ENCODE data around the gene NTNG1. TPM values are rescaled to one million over a fixed set of nuclear protein-coding genes. Genes with fewer than 3 reads are reported as not detected.

NTNG1 gene
- total RNA-seq, 2 experiments from 2014 or later, result 1.6 to 1.9 TPM

GRCh38 chr1:107293901-107294613, 153.2 kb downstream of the NTNG1 start:
- no peak overlapping the region for H3K4me3 Mint-ChIP-seq
- H3K9me3 Mint-ChIP-seq, result no peaks in the 10 kb centered on the region
- H3K27ac Mint-ChIP-seq, result no peak overlapping the region
- H3K4me1 Mint-ChIP-seq, result no peaks in the 10 kb centered on the region
- H3K27me3 Mint-ChIP-seq, result no peaks in the 10 kb centered on the region
- no peak for DNase-seq
- H3K36me3 Mint-ChIP-seq, result no peaks in the 10 kb centered on the region

DNA sequence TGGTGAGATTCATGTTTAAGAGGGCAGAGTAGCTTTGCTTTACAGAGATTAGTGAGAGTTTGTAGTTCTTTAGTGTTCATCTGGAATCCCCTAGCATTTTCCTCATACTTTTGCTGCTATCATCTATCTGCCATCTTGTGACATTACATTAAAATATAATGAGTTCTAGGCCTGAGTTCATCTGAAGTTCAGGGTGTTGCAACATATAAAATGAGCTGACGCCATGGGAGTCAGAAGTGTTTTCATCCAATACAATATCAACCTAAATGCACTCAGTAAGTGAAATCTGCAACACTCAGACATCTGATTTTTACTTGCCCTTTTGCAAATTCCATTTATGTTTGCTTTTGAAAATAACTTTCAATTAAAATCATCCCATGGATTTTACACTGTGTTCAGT, 153.8 kb downstream of the NTNG1 start:
- Mint-ChIP-seq H3K27me3 (no peaks in the 10 kb centered on the region), H3K4me3 (no peak overlapping the region), H3K27ac (no peak overlapping the region), H3K4me1 (no peaks in the 10 kb centered on the region), H3K36me3 (no peaks in the 10 kb centered on the region), H3K9me3 (no peaks in the 10 kb centered on the region)
- DNase-seq, result no peak

DNA sequence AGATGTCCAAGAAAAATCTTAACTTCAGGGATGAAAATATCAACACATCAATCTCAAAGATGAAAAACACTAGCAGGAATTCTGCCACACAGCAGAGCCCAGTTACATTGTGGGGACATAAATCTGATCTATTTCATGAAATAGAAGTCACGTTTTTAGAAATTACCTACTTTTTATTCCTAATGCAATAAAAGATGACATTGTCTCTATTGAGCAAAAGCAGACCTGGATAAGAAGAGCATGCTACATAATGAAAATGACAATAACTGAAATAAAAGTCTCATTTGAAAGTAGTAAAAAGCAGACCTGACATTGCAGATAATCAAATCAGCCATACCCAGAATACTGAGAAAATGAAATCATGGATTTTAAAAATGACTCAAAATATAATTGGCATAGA, 156.8 kb downstream of the NTNG1 start:
- H3K36me3 Mint-ChIP-seq, result no peaks in the 10 kb centered on the region
- no peak overlapping the region for H3K4me3 Mint-ChIP-seq
- H3K9me3 Mint-ChIP-seq, result no peaks in the 10 kb centered on the region
- no peaks in the 10 kb centered on the region for H3K27me3 Mint-ChIP-seq
- no peak for DNase-seq
- no peak overlapping the region for H3K27ac Mint-ChIP-seq
- no peaks in the 10 kb centered on the region for H3K4me1 Mint-ChIP-seq

GRCh38 chr1:107298526-107298925, 157.7 kb downstream of the NTNG1 start:
- H3K9me3 Mint-ChIP-seq, result no peaks in the 10 kb centered on the region
- H3K4me1 Mint-ChIP-seq, result no peaks in the 10 kb centered on the region
- H3K4me3 Mint-ChIP-seq, result no peak overlapping the region
- no peaks in the 10 kb centered on the region for H3K27me3 Mint-ChIP-seq
- H3K27ac Mint-ChIP-seq, result no peak overlapping the region
- no peaks in the 10 kb centered on the region for H3K36me3 Mint-ChIP-seq
- no peak for DNase-seq

GRCh38 chr1:107299521-107299920, 158.7 kb downstream of the NTNG1 start:
- Mint-ChIP-seq H3K27ac (no peak overlapping the region), H3K27me3 (no peaks in the 10 kb centered on the region), H3K4me1 (no peaks in the 10 kb centered on the region), H3K9me3 (no peaks in the 10 kb centered on the region), H3K4me3 (no peak overlapping the region), H3K36me3 (no peaks in the 10 kb centered on the region)
- no peak for DNase-seq

DNA sequence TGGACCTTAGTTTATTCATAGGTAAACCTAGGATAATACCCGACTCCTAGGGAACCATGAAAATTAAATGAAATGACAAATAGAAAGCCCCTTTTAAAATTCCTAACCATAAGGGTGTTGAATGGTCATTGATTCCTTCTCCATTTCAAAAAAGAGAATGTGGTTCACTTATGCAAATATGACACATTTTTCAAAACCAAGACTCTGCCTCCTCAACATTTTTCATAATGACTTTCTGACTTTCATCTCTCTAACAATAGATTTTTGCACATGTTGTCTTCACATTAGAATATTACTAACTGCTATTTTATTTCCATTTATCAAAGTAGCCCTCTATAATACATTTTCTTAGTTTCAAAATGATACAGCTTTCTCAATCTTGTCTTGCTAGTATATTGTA, 169.1 kb downstream of the NTNG1 start:
- H3K36me3 Mint-ChIP-seq, result no peaks in the 10 kb centered on the region
- no peaks in the 10 kb centered on the region for H3K9me3 Mint-ChIP-seq
- no peak overlapping the region for H3K27ac Mint-ChIP-seq
- no peaks in the 10 kb centered on the region for H3K4me1 Mint-ChIP-seq
- H3K4me3 Mint-ChIP-seq, result no peak overlapping the region
- H3K27me3 Mint-ChIP-seq, result no peaks in the 10 kb centered on the region
- no peak for DNase-seq

- Mint-ChIP-seq H3K27me3 (peaks cover 2% of the 10 kb centered on the region), H3K27ac (no peak overlapping the region), H3K4me3 (no peak overlapping the region), H3K36me3 (no peaks in the 10 kb centered on the region), H3K4me1 (no peaks in the 10 kb centered on the region), H3K9me3 (no peaks in the 10 kb centered on the region)
- no peak for DNase-seq
Measured at GRCh38 chr1:107315652-107316051, 174.8 kb downstream of the NTNG1 start.

GRCh38 chr1:107318932-107319331, 178.1 kb downstream of the NTNG1 start:
- Mint-ChIP-seq H3K27me3 (peaks cover 4% of the 10 kb centered on the region), H3K9me3 (no peaks in the 10 kb centered on the region), H3K27ac (no peak overlapping the region), H3K4me1 (no peaks in the 10 kb centered on the region), H3K36me3 (no peaks in the 10 kb centered on the region), H3K4me3 (no peak overlapping the region)
- DNase-seq, result no peak

- no peak for DNase-seq
- Mint-ChIP-seq H3K27ac (no peak overlapping the region), H3K4me1 (no peaks in the 10 kb centered on the region), H3K9me3 (no peaks in the 10 kb centered on the region), H3K36me3 (no peaks in the 10 kb centered on the region), H3K4me3 (no peak overlapping the region), H3K27me3 (peaks cover 4% of the 10 kb centered on the region)
Measured at GRCh38 chr1:107323784-107324183, 182.9 kb downstream of the NTNG1 start.

GRCh38 chr1:107326824-107327445, 186.1 kb downstream of the NTNG1 start:
- H3K4me3 Mint-ChIP-seq, result no peak overlapping the region
- no peaks in the 10 kb centered on the region for H3K27me3 Mint-ChIP-seq

DNA sequence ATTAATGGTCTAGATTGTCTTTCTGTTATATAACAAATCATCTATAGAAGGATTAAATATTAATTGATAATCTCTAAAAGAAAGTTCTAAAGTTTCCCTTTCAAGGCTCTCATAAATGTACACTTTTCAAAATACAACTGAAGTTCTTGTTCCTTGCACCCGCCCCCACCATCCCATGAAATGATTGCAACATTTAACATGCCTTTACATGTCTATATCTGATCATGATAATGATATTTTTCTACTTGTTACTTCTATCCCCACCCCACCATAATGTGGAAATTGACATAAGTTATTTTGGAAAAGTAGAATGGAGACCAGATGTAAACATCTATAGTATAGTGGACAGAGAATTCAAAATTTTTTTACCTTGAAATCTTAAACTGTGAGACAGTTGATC, 186.6 kb downstream of the NTNG1 start:
- DNase-seq, result no peak
- Mint-ChIP-seq H3K9me3 (no peaks in the 10 kb centered on the region), H3K27ac (no peak overlapping the region), H3K27me3 (no peaks in the 10 kb centered on the region), H3K4me1 (no peaks in the 10 kb centered on the region), H3K36me3 (no peaks in the 10 kb centered on the region), H3K4me3 (no peak overlapping the region)

More at GRCh38 chr1:107326824-107327445, 186.1 kb downstream of the NTNG1 start:
- Mint-ChIP-seq H3K36me3 (no peaks in the 10 kb centered on the region), H3K4me1 (no peaks in the 10 kb centered on the region), H3K27ac (no peak overlapping the region), H3K9me3 (no peaks in the 10 kb centered on the region)
- DNase-seq, result no peak

DNA sequence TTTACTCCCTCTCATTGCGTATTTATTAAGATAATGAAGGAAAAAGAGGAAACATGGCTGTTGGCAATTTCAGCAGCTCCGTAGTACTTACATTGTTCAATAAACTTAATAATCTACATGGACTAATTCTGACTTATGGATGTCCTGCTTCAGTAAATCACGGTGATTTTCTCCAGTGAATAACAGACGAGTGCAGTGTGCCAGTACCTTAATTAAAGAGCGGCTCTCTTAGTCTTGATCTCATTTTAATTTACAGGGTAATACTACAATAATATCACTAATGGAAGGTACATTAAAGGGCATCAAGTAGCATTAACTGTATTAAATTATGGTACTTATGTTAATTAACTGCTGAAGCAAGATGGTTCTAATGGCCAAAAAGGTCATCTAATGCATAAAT, 187.2 kb downstream of the NTNG1 start:
- H3K36me3 Mint-ChIP-seq, result no peaks in the 10 kb centered on the region
- H3K27ac Mint-ChIP-seq, result no peak overlapping the region
- no peak for DNase-seq
- H3K4me1 Mint-ChIP-seq, result no peaks in the 10 kb centered on the region
- H3K9me3 Mint-ChIP-seq, result no peaks in the 10 kb centered on the region
- no peak overlapping the region for H3K4me3 Mint-ChIP-seq
- no peaks in the 10 kb centered on the region for H3K27me3 Mint-ChIP-seq

GRCh38 chr1:107339775-107340174, 198.9 kb downstream of the NTNG1 start:
- H3K4me3 Mint-ChIP-seq, result no peak overlapping the region
- no peaks in the 10 kb centered on the region for H3K9me3 Mint-ChIP-seq
- DNase-seq, result no peak
- no peaks in the 10 kb centered on the region for H3K4me1 Mint-ChIP-seq
- no peaks in the 10 kb centered on the region for H3K36me3 Mint-ChIP-seq
- no peaks in the 10 kb centered on the region for H3K27me3 Mint-ChIP-seq
- no peak overlapping the region for H3K27ac Mint-ChIP-seq

DNA sequence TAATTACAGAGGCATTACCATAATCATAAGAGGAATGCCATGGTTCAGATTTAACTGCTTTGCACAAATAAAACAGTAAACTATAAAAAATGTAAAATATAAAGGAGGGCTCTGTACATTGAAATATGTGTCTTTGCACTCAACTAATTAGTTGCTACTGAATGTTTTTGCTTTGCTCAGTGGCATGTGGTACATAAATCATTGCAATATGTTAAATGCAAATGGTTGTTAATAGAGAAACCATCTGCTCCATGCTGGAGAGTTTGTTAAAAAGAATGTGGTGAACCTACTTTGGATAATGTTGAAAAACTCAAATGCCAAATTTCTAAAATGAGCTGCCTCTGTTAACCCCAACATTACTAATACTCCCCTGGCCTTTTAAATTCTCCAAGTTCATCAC, 201.5 kb downstream of the NTNG1 start:
- Mint-ChIP-seq H3K9me3 (no peaks in the 10 kb centered on the region), H3K27ac (no peak overlapping the region)

DNA sequence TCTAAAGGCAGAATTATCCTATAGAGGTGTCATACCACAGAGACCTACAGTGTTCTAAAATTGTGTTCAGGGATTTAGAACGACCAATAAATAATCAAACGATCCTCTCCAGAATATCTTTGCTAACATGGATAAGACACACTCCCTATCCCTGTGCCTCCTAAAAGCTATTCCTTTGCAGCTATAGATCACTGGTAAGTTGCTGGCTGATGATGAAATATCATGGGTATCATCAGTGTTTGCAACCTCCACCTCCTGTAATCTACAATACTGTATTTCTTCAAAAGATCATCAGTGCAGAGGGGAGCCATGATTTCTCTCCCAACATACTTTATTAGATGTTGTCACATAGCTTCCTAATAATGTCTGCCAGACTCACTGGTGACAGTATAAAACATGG, 201.9 kb downstream of the NTNG1 start:
- Mint-ChIP-seq H3K27me3 (no peaks in the 10 kb centered on the region), H3K4me1 (no peaks in the 10 kb centered on the region), H3K27ac (no peak overlapping the region), H3K9me3 (no peaks in the 10 kb centered on the region), H3K4me3 (no peak overlapping the region), H3K36me3 (no peaks in the 10 kb centered on the region)
- DNase-seq, result no peak

More for the DNA sequence above, 201.5 kb downstream of the NTNG1 start:
- DNase-seq, result no peak
- Mint-ChIP-seq H3K4me1 (no peaks in the 10 kb centered on the region), H3K27me3 (no peaks in the 10 kb centered on the region), H3K4me3 (no peak overlapping the region), H3K36me3 (no peaks in the 10 kb centered on the region)

DNA sequence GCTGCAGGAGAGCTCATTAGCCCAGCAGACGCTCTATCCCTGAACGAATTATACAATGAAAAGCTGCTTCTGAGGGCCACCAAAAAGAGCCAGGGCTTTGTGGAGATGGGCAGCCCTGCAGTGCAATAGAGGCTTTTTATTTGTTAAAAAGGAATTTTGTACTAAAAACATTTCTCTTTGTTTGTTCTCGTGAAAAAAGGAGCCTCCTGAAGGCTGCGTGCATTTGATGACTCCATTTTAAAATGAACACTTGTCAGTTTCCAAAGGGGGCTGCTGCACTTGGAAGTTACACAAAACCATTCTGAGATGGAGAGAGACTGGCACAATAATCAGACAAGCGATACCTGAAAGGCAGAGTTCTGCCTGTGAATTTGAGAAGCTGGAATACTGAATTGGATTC, 202.8 kb downstream of the NTNG1 start:
- Mint-ChIP-seq H3K4me3 (no peak overlapping the region), H3K36me3 (no peaks in the 10 kb centered on the region), H3K27me3 (no peaks in the 10 kb centered on the region), H3K9me3 (no peaks in the 10 kb centered on the region), H3K4me1 (no peaks in the 10 kb centered on the region), H3K27ac (no peak overlapping the region)
- no peak for DNase-seq

Measured in activated naive CD8-positive, alpha-beta T cell treated with anti-CD3 and anti-CD28 coated beads for 36 hours (primary cell).